RWPE2 (cell line): ENCODE measurements around the gene SPDL1.

Experiments
- ATAC-seq: fragments of 200-7000 bp; cut with Tn5 transposase; 3 replicates; pipeline ENCODE4 v1.9.1; 2021; ENCODE audit warnings: low read depth
- DNase-seq: peaks from one replicate; pipeline ENCODE4 v3.0.0-alpha.2; 2020; ENCODE audit warnings: low spot score
- H3K27ac ChIP-seq: fragments of 450-650 bp; 2 replicates; pipeline ENCODE4 v1.5.1; 2017; ENCODE audit warnings: mild to moderate bottlenecking; ENCODE audit not compliant: poor library complexity, severe bottlenecking
- H3K27me3 ChIP-seq: fragments of 250-450 bp; sonication (Bioruptor Pico); 2 replicates; pipeline ENCODE4 v1.5.1; 2021; ENCODE audit warnings: mild to moderate bottlenecking, moderate library complexity; ENCODE audit not compliant: insufficient read depth, poor library complexity, severe bottlenecking
- H3K36me3 ChIP-seq: fragments of 250-450 bp; sonication (Bioruptor Pico); 2 replicates; pipeline ENCODE4 v1.5.1; 2020; ENCODE audit warnings: low read depth, mild to moderate bottlenecking, moderate library complexity
- H3K4me1 ChIP-seq: fragments of 250-450 bp; sonication (Bioruptor Pico); 2 replicates; pipeline ENCODE4 v1.5.1; 2021; ENCODE audit warnings: mild to moderate bottlenecking, moderate library complexity; ENCODE audit not compliant: insufficient read depth, poor library complexity, severe bottlenecking
- H3K4me3 ChIP-seq: fragments of 250-450 bp; sonication (Bioruptor Pico); 2 replicates; pipeline ENCODE4 v1.5.1; 2021; ENCODE audit warnings: mild to moderate bottlenecking, moderate library complexity; ENCODE audit not compliant: severe bottlenecking
- H3K9me3 ChIP-seq: fragments of 250-450 bp; sonication (Bioruptor Pico); 2 replicates; pipeline ENCODE4 v1.5.1; 2021; ENCODE audit warnings: mild to moderate bottlenecking, moderate library complexity; ENCODE audit not compliant: severe bottlenecking
- CTCF ChIP-seq: fragments of 450-650 bp; IDR thresholded peaks from one replicate; pipeline ENCODE4 v1.5.1; 2017; ENCODE audit warnings: mild to moderate bottlenecking, moderate library complexity; ENCODE audit not compliant: poor library complexity, severe bottlenecking

The SPDL1 gene

DNA sequence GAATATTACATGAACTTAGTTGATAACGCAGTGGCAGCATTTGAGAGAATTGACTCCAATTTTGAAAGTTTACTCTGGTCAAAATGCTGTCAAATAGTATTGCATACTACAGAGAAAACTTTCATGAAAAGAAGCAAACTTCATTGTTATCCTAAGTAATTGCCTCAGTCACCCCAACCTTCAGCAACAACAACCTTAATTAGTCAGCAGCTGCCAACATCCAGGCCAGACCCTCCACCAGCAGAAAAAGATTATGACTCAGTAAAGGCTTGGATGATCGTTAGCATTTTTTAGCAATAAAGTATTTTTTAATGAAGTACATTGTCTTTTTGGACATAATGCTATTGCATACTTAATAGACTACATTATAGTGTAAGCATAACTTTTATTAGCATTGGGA is 40.8 kb upstream of the SPDL1 start:
- Histone ChIP-seq H3K9me3 (no peaks in the 10 kb centered on the region), H3K4me3 (no peak overlapping the region), H3K36me3 (no peaks in the 10 kb centered on the region), H3K4me1 (no peaks in the 10 kb centered on the region), H3K27ac (no peak overlapping the region), H3K27me3 (no peaks in the 10 kb centered on the region)
- no peak for DNase-seq
- no peak for ATAC-seq
- TF ChIP-seq CTCF, result no peak

- H3K4me3 ChIP-seq, result no peak overlapping the region
- DNase-seq, result no peak
- no peak for ATAC-seq
- no peaks in the 10 kb centered on the region for H3K36me3 ChIP-seq
- H3K27ac ChIP-seq, result no peak overlapping the region
- H3K9me3 ChIP-seq, result no peaks in the 10 kb centered on the region
- H3K27me3 ChIP-seq, result peaks cover under 1% of the 10 kb centered on the region
- TF ChIP-seq CTCF, result no peak
- H3K4me1 ChIP-seq, result no peaks in the 10 kb centered on the region
Observed at GRCh38 chr5:169544264-169544950, 39.2 kb upstream of the SPDL1 start.

DNA sequence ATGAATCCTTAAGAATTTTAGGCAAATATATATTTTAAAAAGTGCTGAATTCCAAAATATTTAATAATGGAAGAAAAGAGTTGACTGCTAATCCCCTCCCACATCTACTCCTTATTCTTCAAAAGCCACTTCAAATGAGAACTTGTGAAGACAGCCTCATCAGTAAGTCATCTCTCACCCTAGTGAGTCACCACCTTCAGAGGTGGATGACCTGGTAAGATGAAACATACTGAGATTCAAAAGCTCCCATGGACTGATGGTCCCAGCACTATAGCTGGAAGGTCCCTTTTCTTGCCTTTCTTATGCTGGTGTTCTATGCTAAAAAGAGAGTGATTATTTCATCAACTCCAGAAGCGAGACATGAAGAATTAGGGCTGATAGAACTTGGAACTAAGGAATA is 37.8 kb upstream of the SPDL1 start:
- DNase-seq (no peak), ATAC-seq (peak; percentile 84)
- Histone ChIP-seq H3K27me3 (peaks cover 3% of the 10 kb centered on the region), H3K27ac (no peak overlapping the region), H3K36me3 (no peaks in the 10 kb centered on the region), H3K9me3 (no peaks in the 10 kb centered on the region), H3K4me1 (no peaks in the 10 kb centered on the region), H3K4me3 (no peak overlapping the region)
- TF ChIP-seq CTCF, result no peak

GRCh38 chr5:169546346-169546745 is 37.2 kb upstream of the SPDL1 start:
- no peak for DNase-seq
- Histone ChIP-seq H3K36me3 (no peaks in the 10 kb centered on the region), H3K27ac (no peak overlapping the region), H3K4me1 (no peaks in the 10 kb centered on the region), H3K27me3 (peaks cover 6% of the 10 kb centered on the region), H3K4me3 (no peak overlapping the region), H3K9me3 (no peaks in the 10 kb centered on the region)
- no peak for TF ChIP-seq CTCF
- no peak for ATAC-seq

GRCh38 chr5:169547508-169547907 is 36.1 kb upstream of the SPDL1 start:
- ATAC-seq, result no peak
- no peak overlapping the region for H3K4me3 ChIP-seq
- no peak overlapping the region for H3K27ac ChIP-seq
- no peaks in the 10 kb centered on the region for H3K9me3 ChIP-seq
- no peak for TF ChIP-seq CTCF
- no peaks in the 10 kb centered on the region for H3K4me1 ChIP-seq
- H3K27me3 ChIP-seq, result peaks cover 7% of the 10 kb centered on the region
- no peak for DNase-seq
- H3K36me3 ChIP-seq, result no peaks in the 10 kb centered on the region
